K562 (cell line): Measurements from ENCODE around the gene NUDT21. TPM values are rescaled to one million over a fixed set of nuclear protein-coding genes. Genes with fewer than 3 reads are reported as not detected.

Experiments used
- ATAC-seq: fragments of 200-7000 bp; cut with Tn5 transposase; 3 replicates; pipeline ENCODE4 v1.9.1; 2020; ENCODE audit warnings: moderate library complexity
- BruUV-seq: library from RNA; stranded (reverse); fragments of 400-500 nt; replicated peaks from 2 replicates; lab custom pipeline; 2021; lab: Mats Ljungman, UMichigan
- CTCF ChIA-PET: fragments of 300-600 bp; formaldehyde crosslinking; extraction: SDS; loops from one replicate; lab custom pipeline; 2021; ENCODE audit warnings: low intra/inter-chr PET ratio; lab: Yijun Ruan, JAX
- POLR2A ChIA-PET: fragments of 300-600, 350-650 bp; sonication (Branson Sonifier 250); formaldehyde crosslinking; extraction: SDS; loops from one replicate; lab custom pipeline; 2021; ENCODE audit warnings: antibody characterized with exemption, inconsistent platforms; lab: Yijun Ruan, JAX
- DNase-seq, 4 experiments: peaks; one replicate each; pipeline versions ENCODE4 v3.0.0 to v3.0.0-alpha.2; 2011 to 2018; ENCODE audit warnings: low spot score in 3 of 4, mixed read lengths in 3 of 4; ENCODE audit errors: extremely low read depth in 1 of 4
- FAIRE-seq: peaks from 2 replicates; lab custom pipeline; 2011; peaks lifted over from hg19 to GRCh38; lab: Jason Lieb, UNC
- H2AFZ ChIP-seq: 2 replicates; pipeline ENCODE4 v1.6.0; 2011; ENCODE audit warnings: low read depth, low read length, control low read depth, inconsistent platforms
- H3K27ac ChIP-seq: fragments of 200-600 bp; 3 replicates; pipeline ENCODE4 v1.8.0; 2011; ENCODE audit warnings: low read depth, mild to moderate bottlenecking, control low read depth, inconsistent platforms, low read length, moderate library complexity, mixed read lengths; ENCODE audit errors: extremely low read depth
- H3K27me3 ChIP-seq, 2 experiments: fragments of 300-600 bp in 1 of 2; 2 replicates in 1 of 2; 3 replicates in 1 of 2; pipeline versions ENCODE4 v1.6.0 to v1.8.0; 2011; ENCODE audit warnings: inconsistent platforms in 2 of 2, low read length in 2 of 2, mild to moderate bottlenecking in 1 of 2, mixed read lengths in 1 of 2, moderate library complexity in 1 of 2; ENCODE audit not compliant: control insufficient read depth in 2 of 2, insufficient read depth in 2 of 2
- H3K36me3 ChIP-seq: fragments of 300-600 bp; 3 replicates; pipeline ENCODE4 v1.8.0; 2011; ENCODE audit warnings: mild to moderate bottlenecking, low read length, inconsistent platforms; ENCODE audit not compliant: control insufficient read depth, insufficient read depth
- H3K4me1 ChIP-seq, 2 experiments: fragments of 200-600 bp in 1 of 2; replicated peaks in 1 of 2; 2 replicates in 1 of 2; 3 replicates in 1 of 2; pipeline versions ENCODE4 v1.5.1 to v1.8.0; 2011; ENCODE audit warnings: inconsistent platforms in 2 of 2, low read length in 2 of 2, mild to moderate bottlenecking in 1 of 2, mixed read lengths in 1 of 2, moderate library complexity in 1 of 2; ENCODE audit not compliant: control insufficient read depth in 2 of 2, insufficient read depth in 2 of 2
- H3K4me2 ChIP-seq: 2 replicates; pipeline ENCODE4 v1.6.1; 2011; ENCODE audit warnings: low read length, control low read depth, inconsistent platforms, mixed read lengths; ENCODE audit not compliant: insufficient read depth
- H3K4me3 ChIP-seq: fragments of 200-600 bp; sonication (generic), shearing (Covaris generic); 2 replicates; pipeline ENCODE4 v1.5.1; 2016; ENCODE audit warnings: control low read depth, inconsistent platforms
- H3K79me2 ChIP-seq: fragments of 200-600 bp; 3 replicates; pipeline ENCODE4 v1.8.0; 2011; ENCODE audit warnings: low read length, inconsistent platforms; ENCODE audit not compliant: control insufficient read depth, insufficient read depth
- H3K9ac ChIP-seq, 2 experiments: 2 replicates each; pipeline versions ENCODE4 v1.6.0 to v1.6.1; 2011; ENCODE audit warnings: low read depth in 2 of 2, low read length in 2 of 2, control low read depth in 1 of 2, inconsistent platforms in 1 of 2, mild to moderate bottlenecking in 1 of 2, mixed read lengths in 1 of 2; ENCODE audit not compliant: insufficient read depth in 1 of 2
- H3K9me1 ChIP-seq: one replicate; pipeline ENCODE4 v1.6.0; 2011; ENCODE audit warnings: inconsistent platforms, mild to moderate bottlenecking, low read length, moderate library complexity; ENCODE audit not compliant: control insufficient read depth, insufficient read depth
- H3K9me3 ChIP-seq: replicated peaks from 2 replicates; pipeline ENCODE4 v1.5.1; 2011; ENCODE audit warnings: low read depth, low read length, inconsistent platforms; ENCODE audit not compliant: control insufficient read depth, insufficient read depth
- H4K20me1 ChIP-seq: replicated peaks from 2 replicates; pipeline ENCODE4 v1.6.1; 2011; ENCODE audit warnings: low read length, inconsistent platforms, mixed read lengths; ENCODE audit not compliant: control insufficient read depth, insufficient read depth
- CBX1 ChIP-seq: sonication (generic); IDR thresholded peaks from 2 replicates; pipeline ENCODE4 v1.6.1; 2016; ENCODE audit warnings: antibody characterized with exemption, low read depth, mild to moderate bottlenecking
- HNRNPUL1 ChIP-seq: fragments of 200-400 bp; formaldehyde crosslinking; IDR thresholded peaks from 2 replicates; pipeline ENCODE4 v1.6.1; 2017; ENCODE audit warnings: low read length
- RBM17 ChIP-seq: fragments of 200-400 bp; formaldehyde crosslinking; IDR thresholded peaks from 2 replicates; pipeline ENCODE4 v1.6.1; 2017; ENCODE audit warnings: low read depth, mild to moderate bottlenecking, low read length, borderline replicate concordance
- SMAD3 ChIP-seq: fragments of 450-650 bp; formaldehyde crosslinking; conservative IDR thresholded peaks from 2 replicates; pipeline ENCODE4 v1.4.0; 2020; ENCODE audit warnings: mild to moderate bottlenecking
- ZNF232 ChIP-seq: sonication (generic); formaldehyde crosslinking; IDR thresholded peaks from 2 replicates; pipeline ENCODE4 v1.8.0; 2022; ENCODE audit warnings: mild to moderate bottlenecking, missing genetic modification reagents
- ZNF79 ChIP-seq: fragments of 250-450 bp; sonication (Bioruptor Pico); IDR thresholded peaks from 2 replicates; pipeline ENCODE4 v1.4.0; 2020; ENCODE audit warnings: low read depth, mild to moderate bottlenecking, moderate library complexity
- in situ Hi-C: fragments of 300-500 bp; cut with MboI; formaldehyde crosslinking; loops from 4 replicates; pipeline ENCODE4 v1.15.0; 2018; ENCODE audit warnings: inconsistent platforms, mixed read lengths
- intact Hi-C: fragments of 100-400 bp; cut with micrococcal nuclease; formaldehyde crosslinking; loops from 2 replicates; pipeline ENCODE4 v1.14.2; 2022
- polyA plus RNA-seq, 8 experiments: library from polyadenylated mRNA; depleted of rRNA in 4 of 8; stranded (reverse) in 5 of 8; unstranded in 3 of 8; fragments of >200 nt; fragmentation: Nextera tagmentation in 2 of 8; fragmentation: Illumina TruSeq in 1 of 8; extraction: Ambion mirVana in 2 of 8; extraction: Trizol in 1 of 8; gene quantifications; 2 replicates each; pipeline versions ENCODE4 v1.2.1 to v1.2.3, GENCODE V29; 2011 to 2014; ENCODE audit warnings: inconsistent platforms in 1 of 8, missing spikeins in 1 of 8
- total RNA-seq, 7 experiments: library from RNA; depleted of rRNA in 6 of 7; stranded (reverse); fragments of >200 nt in 6 of 7; fragmentation: Illumina TruSeq in 2 of 7; extraction: Trizol in 2 of 7; gene quantifications; 2 replicates each; pipeline versions ENCODE4 v1.2.1 to v1.2.3, GENCODE V29; 2011 to 2021; ENCODE audit warnings: low replicate concordance in 1 of 7
- TF ChIP-seq, protein P1 (sequence below): sonication (generic); formaldehyde crosslinking; IDR thresholded peaks from 2 replicates; pipeline ENCODE4 v1.8.1; 2023; ENCODE audit warnings: missing genetic modification reagents, mild to moderate bottlenecking, borderline replicate concordance

Gene NUDT21
- total and polyA plus RNA-seq, 9 of the 15 experiments (the other 6 are each of a cell fraction or from before 2014, with no cell fraction given): 62.4 to 218 (median 121) TPM

GRCh38 chr16:56388209-56388608 is 62.9 kb downstream of the NUDT21 start:
- H3K27me3 ChIP-seq: no peaks in the 10 kb centered on the region
- ChIA-PET POLR2A (interaction anchor here (0.9 kb wide), 1 partner anchor 12 kb away, joined by 3 read pairs; no protein-coding TSS in a partner anchor), CTCF (no interaction called here)
- no peaks in the 10 kb centered on the region for H3K79me2 ChIP-seq
- H4K20me1 ChIP-seq: no peaks in the 10 kb centered on the region
- H3K27ac ChIP-seq: no peak overlapping the region
- H3K9me1 ChIP-seq: no peaks in the 10 kb centered on the region
- no peaks in the 10 kb centered on the region for H3K9me3 ChIP-seq
- FAIRE-seq (no peak), ATAC-seq (no peak), DNase-seq (no peak)
- TF ChIP-seq HNRNPUL1 (no peak), RBM17 (no peak), ZNF232 (CRISPR knock-in tag) (no peak), ZNF79 (CRISPR knock-in tag) (no peak), CBX1 (no peak), SMAD3 (CRISPR knock-in tag) (no peak)
- TF ChIP-seq, protein P1, sequence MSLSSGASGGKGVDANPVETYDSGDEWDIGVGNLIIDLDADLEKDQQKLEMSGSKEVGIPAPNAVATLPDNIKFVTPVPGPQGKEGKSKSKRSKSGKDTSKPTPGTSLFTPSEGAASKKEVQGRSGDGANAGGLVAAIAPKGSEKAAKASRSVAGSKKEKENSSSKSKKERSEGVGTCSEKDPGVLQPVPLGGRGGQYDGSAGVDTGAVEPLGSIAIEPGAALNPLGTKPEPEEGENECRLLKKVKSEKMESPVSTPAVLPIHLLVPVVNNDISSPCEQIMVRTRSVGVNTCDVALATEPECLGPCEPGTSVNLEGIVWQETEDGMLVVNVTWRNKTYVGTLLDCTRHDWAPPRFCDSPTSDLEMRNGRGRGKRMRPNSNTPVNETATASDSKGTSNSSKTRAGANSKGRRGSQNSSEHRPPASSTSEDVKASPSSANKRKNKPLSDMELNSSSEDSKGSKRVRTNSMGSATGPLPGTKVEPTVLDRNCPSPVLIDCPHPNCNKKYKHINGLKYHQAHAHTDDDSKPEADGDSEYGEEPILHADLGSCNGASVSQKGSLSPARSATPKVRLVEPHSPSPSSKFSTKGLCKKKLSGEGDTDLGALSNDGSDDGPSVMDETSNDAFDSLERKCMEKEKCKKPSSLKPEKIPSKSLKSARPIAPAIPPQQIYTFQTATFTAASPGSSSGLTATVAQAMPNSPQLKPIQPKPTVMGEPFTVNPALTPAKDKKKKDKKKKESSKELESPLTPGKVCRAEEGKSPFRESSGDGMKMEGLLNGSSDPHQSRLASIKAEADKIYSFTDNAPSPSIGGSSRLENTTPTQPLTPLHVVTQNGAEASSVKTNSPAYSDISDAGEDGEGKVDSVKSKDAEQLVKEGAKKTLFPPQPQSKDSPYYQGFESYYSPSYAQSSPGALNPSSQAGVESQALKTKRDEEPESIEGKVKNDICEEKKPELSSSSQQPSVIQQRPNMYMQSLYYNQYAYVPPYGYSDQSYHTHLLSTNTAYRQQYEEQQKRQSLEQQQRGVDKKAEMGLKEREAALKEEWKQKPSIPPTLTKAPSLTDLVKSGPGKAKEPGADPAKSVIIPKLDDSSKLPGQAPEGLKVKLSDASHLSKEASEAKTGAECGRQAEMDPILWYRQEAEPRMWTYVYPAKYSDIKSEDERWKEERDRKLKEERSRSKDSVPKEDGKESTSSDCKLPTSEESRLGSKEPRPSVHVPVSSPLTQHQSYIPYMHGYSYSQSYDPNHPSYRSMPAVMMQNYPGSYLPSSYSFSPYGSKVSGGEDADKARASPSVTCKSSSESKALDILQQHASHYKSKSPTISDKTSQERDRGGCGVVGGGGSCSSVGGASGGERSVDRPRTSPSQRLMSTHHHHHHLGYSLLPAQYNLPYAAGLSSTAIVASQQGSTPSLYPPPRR (CRISPR knock-in tag): no peak
- no peak overlapping the region for H3K4me2 ChIP-seq
- H2AFZ ChIP-seq: no peak overlapping the region
- peaks cover 71% of the 10 kb centered on the region for H3K36me3 ChIP-seq
- no peak overlapping the region for H3K9ac ChIP-seq
- no peak overlapping the region for H3K4me3 ChIP-seq
- intact Hi-C loops (no loop called here), in situ Hi-C loops (no loop called here)
- no TSS peak for BruUV-seq
- H3K4me1 ChIP-seq: no peaks in the 10 kb centered on the region
